GM12874 (cell line): ENCODE measurements around the gene DTX1.

Experiments used
- TF ChIP-seq, protein P1 (sequence below): IDR thresholded peaks from 2 replicates; pipeline ENCODE4 v1.5.1; 2011; ENCODE audit warnings: low read depth, mild to moderate bottlenecking, control low read depth, low read length, moderate library complexity; ENCODE audit not compliant: insufficient read depth

The DTX1 gene

GRCh38 chr12:113092607-113093408 lies 36.3 kb downstream of the DTX1 start:
- TF ChIP-seq, protein P1, sequence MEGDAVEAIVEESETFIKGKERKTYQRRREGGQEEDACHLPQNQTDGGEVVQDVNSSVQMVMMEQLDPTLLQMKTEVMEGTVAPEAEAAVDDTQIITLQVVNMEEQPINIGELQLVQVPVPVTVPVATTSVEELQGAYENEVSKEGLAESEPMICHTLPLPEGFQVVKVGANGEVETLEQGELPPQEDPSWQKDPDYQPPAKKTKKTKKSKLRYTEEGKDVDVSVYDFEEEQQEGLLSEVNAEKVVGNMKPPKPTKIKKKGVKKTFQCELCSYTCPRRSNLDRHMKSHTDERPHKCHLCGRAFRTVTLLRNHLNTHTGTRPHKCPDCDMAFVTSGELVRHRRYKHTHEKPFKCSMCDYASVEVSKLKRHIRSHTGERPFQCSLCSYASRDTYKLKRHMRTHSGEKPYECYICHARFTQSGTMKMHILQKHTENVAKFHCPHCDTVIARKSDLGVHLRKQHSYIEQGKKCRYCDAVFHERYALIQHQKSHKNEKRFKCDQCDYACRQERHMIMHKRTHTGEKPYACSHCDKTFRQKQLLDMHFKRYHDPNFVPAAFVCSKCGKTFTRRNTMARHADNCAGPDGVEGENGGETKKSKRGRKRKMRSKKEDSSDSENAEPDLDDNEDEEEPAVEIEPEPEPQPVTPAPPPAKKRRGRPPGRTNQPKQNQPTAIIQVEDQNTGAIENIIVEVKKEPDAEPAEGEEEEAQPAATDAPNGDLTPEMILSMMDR, result peak; percentile 59

DNA sequence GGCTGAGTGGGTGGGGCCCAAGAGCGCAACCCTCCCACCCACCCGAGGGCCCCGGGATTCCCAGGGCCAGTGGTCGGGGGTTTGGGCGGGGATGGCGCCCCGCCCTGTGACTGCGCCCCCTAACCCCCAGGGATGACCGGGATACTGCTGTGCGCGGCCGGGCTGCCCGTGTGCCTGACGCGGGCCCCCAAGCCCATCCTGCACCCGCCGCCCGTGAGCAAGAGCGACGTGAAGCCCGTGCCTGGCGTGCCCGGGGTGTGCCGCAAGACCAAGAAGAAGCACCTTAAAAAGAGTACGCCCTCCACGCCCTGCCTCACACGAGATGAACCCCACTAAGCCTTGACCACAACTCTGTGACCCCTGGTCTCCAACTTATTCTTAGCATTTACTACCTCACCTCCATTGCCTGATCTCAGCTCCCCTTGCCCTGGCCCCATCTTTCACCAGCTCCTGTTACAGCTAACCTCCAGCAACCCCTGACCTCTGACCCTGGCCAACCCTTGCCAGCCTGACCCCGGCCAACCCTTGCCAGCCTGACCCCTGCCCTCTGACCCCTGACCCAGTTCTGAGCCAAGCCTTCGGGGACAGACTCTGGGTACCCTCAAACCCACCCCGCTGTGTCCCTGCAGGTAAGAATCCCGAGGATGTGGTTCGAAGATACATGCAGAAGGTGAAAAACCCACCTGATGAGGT lies 37.0 kb downstream of the DTX1 start:
- TF ChIP-seq, protein P1, result no peak

DNA sequence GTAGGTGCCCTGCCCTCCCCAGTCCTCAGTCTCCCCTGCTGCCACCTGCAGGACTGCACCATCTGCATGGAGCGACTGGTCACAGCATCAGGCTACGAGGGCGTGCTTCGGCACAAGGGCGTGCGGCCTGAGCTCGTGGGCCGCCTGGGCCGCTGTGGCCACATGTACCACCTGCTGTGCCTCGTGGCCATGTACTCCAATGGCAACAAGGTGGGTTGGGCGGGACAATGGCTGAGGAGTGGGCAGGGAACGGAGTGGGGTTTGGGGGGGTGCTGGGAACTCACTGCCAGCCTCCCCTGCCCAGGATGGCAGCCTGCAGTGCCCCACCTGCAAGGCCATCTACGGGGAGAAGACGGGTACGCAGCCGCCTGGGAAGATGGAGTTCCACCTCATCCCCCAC lies 38.2 kb downstream of the DTX1 start:
- TF ChIP-seq, protein P1, result no peak

DNA sequence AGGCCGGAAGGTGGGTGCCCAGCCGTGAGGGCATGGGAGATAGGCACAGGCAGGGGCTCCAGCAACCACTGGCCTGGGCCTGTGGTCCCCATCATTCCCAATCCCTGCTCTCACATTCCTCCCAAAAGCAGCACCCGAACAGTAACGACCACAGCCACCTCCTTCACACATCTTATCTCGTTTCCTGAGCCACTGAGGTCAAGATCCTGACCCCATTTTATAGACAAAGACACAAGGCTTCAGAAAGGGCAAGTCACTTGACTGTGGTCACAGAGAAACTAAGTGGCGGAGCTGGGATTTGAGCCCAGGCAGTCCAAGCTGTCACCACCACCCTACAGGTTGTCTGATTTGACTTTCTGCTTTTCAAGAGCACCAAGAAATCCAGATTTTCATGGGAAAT lies 38.9 kb downstream of the DTX1 start:
- TF ChIP-seq, protein P1, result no peak

- TF ChIP-seq, protein P1, result no peak
These were observed 40.3 kb downstream of the DTX1 start for GRCh38 chr12:113096675-113097461.

GRCh38 chr12:113097716-113098440 lies 41.3 kb downstream of the DTX1 start:
- TF ChIP-seq, protein P1, result no peak
